Pulmonary artery endothelial cell (primary cell): ENCODE data around the gene PLCZ1. TPM values are rescaled to one million over a fixed set of nuclear protein-coding genes. Genes with fewer than 3 reads are reported as not detected.
"Not testable (repeated sequence)": the region's sequence is repeated elsewhere in the genome, so short reads cannot be mapped to it uniquely, and the experiment has no call there.

ENCODE experiments used
- DNase-seq: peaks from one replicate; pipeline ENCODE4 v3.0.0-alpha.2; 2011; ENCODE audit warnings: low read depth, low spot score
- total RNA-seq: library from RNA; depleted of rRNA; stranded (reverse); fragments of >200 nt; gene quantifications from 2 replicates; pipeline ENCODE4 v1.2.3, GENCODE V29; 2014

Gene PLCZ1
- total RNA-seq, 1 donor from 2014 or later = 0.20 TPM

GRCh38 chr12:18703911-18704310 is 33.9 kb downstream of the PLCZ1 start:
- no peak for DNase-seq

GRCh38 chr12:18703321-18703720 is 34.5 kb downstream of the PLCZ1 start:
- DNase-seq = no peak

GRCh38 chr12:18700271-18700670 is 37.5 kb downstream of the PLCZ1 start:
- DNase-seq = no peak

- no peak for DNase-seq
These were observed 40.7 kb downstream of the PLCZ1 start for GRCh38 chr12:18696971-18697602.

- DNase-seq = not testable (repeated sequence)
These were observed 43.8 kb downstream of the PLCZ1 start for GRCh38 chr12:18693986-18694385.

- no peak for DNase-seq
These were observed 47.2 kb downstream of the PLCZ1 start for GRCh38 chr12:18690653-18691052.

- DNase-seq = no peak
These were observed 48.0 kb downstream of the PLCZ1 start for GRCh38 chr12:18689771-18690170.

- no peak for DNase-seq
These were observed 53.4 kb downstream of the PLCZ1 start for GRCh38 chr12:18684430-18684829.

GRCh38 chr12:18683327-18684013 is 54.3 kb downstream of the PLCZ1 start:
- DNase-seq = no peak

- no peak for DNase-seq
These were observed 56.0 kb downstream of the PLCZ1 start for GRCh38 chr12:18681818-18682217.

GRCh38 chr12:18676996-18677588 is 60.7 kb downstream of the PLCZ1 start:
- no peak for DNase-seq

- DNase-seq = no peak
These were observed 61.7 kb downstream of the PLCZ1 start for GRCh38 chr12:18676141-18676540.

- no peak for DNase-seq
These were observed 79.0 kb downstream of the PLCZ1 start for GRCh38 chr12:18658829-18659228.

- DNase-seq = no peak
These were observed 79.6 kb downstream of the PLCZ1 start for GRCh38 chr12:18658179-18658578.

GRCh38 chr12:18655351-18655750 is 82.5 kb downstream of the PLCZ1 start:
- DNase-seq = no peak

- no peak for DNase-seq
These were observed 84.3 kb downstream of the PLCZ1 start for GRCh38 chr12:18653465-18653864.

GRCh38 chr12:18652596-18652995 is 85.2 kb downstream of the PLCZ1 start:
- DNase-seq = no peak

GRCh38 chr12:18651525-18651924 is 86.3 kb downstream of the PLCZ1 start:
- DNase-seq = no peak

GRCh38 chr12:18646286-18646890 is 91.4 kb downstream of the PLCZ1 start:
- no peak for DNase-seq

- DNase-seq = no peak
These were observed 93.2 kb downstream of the PLCZ1 start for GRCh38 chr12:18644564-18644963.

GRCh38 chr12:18643681-18644080 is 94.1 kb downstream of the PLCZ1 start:
- DNase-seq = no peak

- DNase-seq = no peak
These were observed 97.4 kb downstream of the PLCZ1 start for GRCh38 chr12:18640321-18640955.
